ENCODE data around the gene DIAPH3. TPM values are rescaled to one million over a fixed set of nuclear protein-coding genes. Genes with fewer than 3 reads are reported as not detected.

The DIAPH3 gene
- total and polyA plus RNA-seq, 2 donors (not counting 1 experiment from before 2014, with no cell fraction given) = 0.03 to 0.10 TPM

DNA sequence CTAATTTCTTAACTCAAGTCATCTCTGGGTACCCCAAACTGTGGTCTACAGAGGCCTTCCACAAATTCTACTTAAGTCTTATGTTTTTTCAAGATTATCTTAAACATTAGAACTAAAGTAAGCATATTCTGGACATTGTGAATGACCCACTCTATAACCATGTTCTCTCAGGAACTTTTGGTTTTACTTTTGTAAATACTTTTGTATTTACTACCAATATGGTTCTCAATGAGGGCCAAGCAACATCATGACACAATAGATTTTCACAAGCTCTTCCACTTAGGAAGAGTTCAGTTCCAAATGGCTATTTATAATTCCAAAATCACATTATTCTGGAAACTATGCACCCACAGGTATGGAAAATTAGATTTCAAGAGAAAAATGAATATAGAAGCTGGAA, 10.8 kb downstream of the DIAPH3 start:
- no peaks in the 10 kb centered on the region for H3K27me3 Mint-ChIP-seq
- Histone ChIP-seq H3K36me3 (replicated peaks in 1 of 2; ENCODE audit: control extremely low read depth in 1 of 2, control insufficient read depth in 1 of 2, extremely low read depth in 1 of 2, insufficient read depth in 2 of 2, low read length in 1 of 2) (no peaks in the 10 kb centered on the region), H4K20me1 (ENCODE audit: control insufficient read depth, insufficient read depth, low read length, poor library complexity, severe bottlenecking) (no peaks in the 10 kb centered on the region), H2AFZ (ENCODE audit: insufficient read depth, low read depth, low read length, poor library complexity, severe bottlenecking) (peak overlapping the region; percentile 59), H3K79me2 (ENCODE audit: control insufficient read depth, insufficient read depth, low read length) (no peaks in the 10 kb centered on the region), H3K27ac (ENCODE audit: low read length in 2 of 2) (no peak overlapping the region), H3K9ac (ENCODE audit: low read length) (no peak overlapping the region), H3K4me3 (ENCODE audit: control extremely low read depth in 1 of 5, extremely low read depth in 1 of 5, insufficient read depth in 1 of 5, low read depth in 2 of 5, low read length in 4 of 5) (no peak overlapping the region), H3K9me3 (ENCODE audit: control extremely low read depth in 1 of 3, control insufficient read depth in 2 of 3, insufficient read depth in 1 of 3, low read length in 2 of 3) (no peaks in the 10 kb centered on the region), H3K27me3 (replicated peaks in 1 of 4; ENCODE audit: control extremely low read depth in 1 of 4, control insufficient read depth in 3 of 4, insufficient read depth in 4 of 4, low read length in 3 of 4) (no peaks in the 10 kb centered on the region), H3K4me2 (replicated peaks; ENCODE audit: low read depth, low read length, poor library complexity, severe bottlenecking) (no peak overlapping the region), H3K4me1 (ENCODE audit: control insufficient read depth in 2 of 2, insufficient read depth in 2 of 2, low read length in 2 of 2) (peaks cover 0 to 6% of the 10 kb centered on the region in 2 donors)
- H3K9me3 Mint-ChIP-seq (ENCODE audit: insufficient read depth) = no peaks in the 10 kb centered on the region
- ChIA-PET CTCF (no interaction called here), POLR2A (no interaction called here)
- H3K4me1 Mint-ChIP-seq = peaks cover 4% of the 10 kb centered on the region
- no peak overlapping the region for H3K4me3 Mint-ChIP-seq
- intact Hi-C loops (cut with micrococcal nuclease) = no loop called here
- ATAC-seq (ENCODE audit: low read depth) (no peak), DNase-seq (no peak)
- no peak overlapping the region for H3K27ac Mint-ChIP-seq
- TF ChIP-seq, protein P1, sequence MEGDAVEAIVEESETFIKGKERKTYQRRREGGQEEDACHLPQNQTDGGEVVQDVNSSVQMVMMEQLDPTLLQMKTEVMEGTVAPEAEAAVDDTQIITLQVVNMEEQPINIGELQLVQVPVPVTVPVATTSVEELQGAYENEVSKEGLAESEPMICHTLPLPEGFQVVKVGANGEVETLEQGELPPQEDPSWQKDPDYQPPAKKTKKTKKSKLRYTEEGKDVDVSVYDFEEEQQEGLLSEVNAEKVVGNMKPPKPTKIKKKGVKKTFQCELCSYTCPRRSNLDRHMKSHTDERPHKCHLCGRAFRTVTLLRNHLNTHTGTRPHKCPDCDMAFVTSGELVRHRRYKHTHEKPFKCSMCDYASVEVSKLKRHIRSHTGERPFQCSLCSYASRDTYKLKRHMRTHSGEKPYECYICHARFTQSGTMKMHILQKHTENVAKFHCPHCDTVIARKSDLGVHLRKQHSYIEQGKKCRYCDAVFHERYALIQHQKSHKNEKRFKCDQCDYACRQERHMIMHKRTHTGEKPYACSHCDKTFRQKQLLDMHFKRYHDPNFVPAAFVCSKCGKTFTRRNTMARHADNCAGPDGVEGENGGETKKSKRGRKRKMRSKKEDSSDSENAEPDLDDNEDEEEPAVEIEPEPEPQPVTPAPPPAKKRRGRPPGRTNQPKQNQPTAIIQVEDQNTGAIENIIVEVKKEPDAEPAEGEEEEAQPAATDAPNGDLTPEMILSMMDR (IDR thresholded peaks at IDR 0.05) = no peak
- no peak for TF ChIP-seq EZH2 (IDR thresholded peaks at IDR 0.05; ENCODE audit: borderline replicate concordance, insufficient read depth, low read depth, low read length, poor library complexity, severe bottlenecking)

DNA sequence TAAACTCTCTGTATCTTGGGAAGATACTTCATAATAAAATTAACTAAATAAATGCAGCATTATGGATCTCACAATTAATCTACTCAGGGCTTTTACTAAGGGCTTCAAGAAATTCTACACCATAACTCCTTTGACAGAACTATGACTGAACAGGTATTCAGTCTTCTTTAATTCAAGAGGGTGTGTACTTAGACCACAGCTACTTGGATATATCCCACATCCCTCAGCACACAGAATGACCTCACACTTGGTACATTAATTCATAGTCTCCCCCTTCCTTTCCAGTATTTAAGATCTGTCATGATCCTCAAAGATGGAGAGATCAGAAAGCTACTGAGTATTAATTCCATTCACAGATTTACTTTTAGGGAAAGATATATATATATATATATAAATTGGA, 11.6 kb downstream of the DIAPH3 start:
- TF ChIP-seq, protein P1 (IDR thresholded peaks at IDR 0.05) = no peak
- no peak for TF ChIP-seq EZH2 (IDR thresholded peaks at IDR 0.05; ENCODE audit: borderline replicate concordance, insufficient read depth, low read depth, low read length, poor library complexity, severe bottlenecking)
- CTCF ChIA-PET = no interaction called here

More for the DNA sequence above, 11.6 kb downstream of the DIAPH3 start:
- Histone ChIP-seq H3K9ac (ENCODE audit: low read length) (no peak overlapping the region), H2AFZ (ENCODE audit: insufficient read depth, low read depth, low read length, poor library complexity, severe bottlenecking) (no peak overlapping the region), H3K27me3 (replicated peaks in 1 of 4; ENCODE audit: control extremely low read depth in 1 of 4, control insufficient read depth in 3 of 4, insufficient read depth in 4 of 4, low read length in 3 of 4) (no peaks in the 10 kb centered on the region), H4K20me1 (ENCODE audit: control insufficient read depth, insufficient read depth, low read length, poor library complexity, severe bottlenecking) (no peaks in the 10 kb centered on the region), H3K4me3 (ENCODE audit: control extremely low read depth in 1 of 5, extremely low read depth in 1 of 5, insufficient read depth in 1 of 5, low read depth in 2 of 5, low read length in 4 of 5) (no peak overlapping the region), H3K9me3 (ENCODE audit: control extremely low read depth in 1 of 3, control insufficient read depth in 2 of 3, insufficient read depth in 1 of 3, low read length in 2 of 3) (no peaks in the 10 kb centered on the region), H3K4me2 (replicated peaks; ENCODE audit: low read depth, low read length, poor library complexity, severe bottlenecking) (no peak overlapping the region), H3K36me3 (replicated peaks in 1 of 2; ENCODE audit: control extremely low read depth in 1 of 2, control insufficient read depth in 1 of 2, extremely low read depth in 1 of 2, insufficient read depth in 2 of 2, low read length in 1 of 2) (no peaks in the 10 kb centered on the region), H3K79me2 (ENCODE audit: control insufficient read depth, insufficient read depth, low read length) (no peaks in the 10 kb centered on the region), H3K4me1 (ENCODE audit: control insufficient read depth in 2 of 2, insufficient read depth in 2 of 2, low read length in 2 of 2) (peaks cover 0 to 6% of the 10 kb centered on the region in 2 donors), H3K27ac (ENCODE audit: low read length in 2 of 2) (no peak overlapping the region)
- Mint-ChIP-seq H3K9me3 (ENCODE audit: insufficient read depth) (no peaks in the 10 kb centered on the region), H3K4me3 (no peak overlapping the region), H3K4me1 (peaks cover 4% of the 10 kb centered on the region), H3K27ac (no peak overlapping the region), H3K27me3 (no peaks in the 10 kb centered on the region)
- DNase-seq (no peak), ATAC-seq (ENCODE audit: low read depth) (no peak)
- intact Hi-C loops (cut with micrococcal nuclease) = no loop called here
- POLR2A ChIA-PET = no interaction called here
